ENCODE data around the gene PKD2. TPM values are rescaled to one million over a fixed set of nuclear protein-coding genes. Genes with fewer than 3 reads are reported as not detected.

PKD2 gene
- polyA plus RNA-seq, 1 donor from 2014 or later, result 54.8 TPM

DNA sequence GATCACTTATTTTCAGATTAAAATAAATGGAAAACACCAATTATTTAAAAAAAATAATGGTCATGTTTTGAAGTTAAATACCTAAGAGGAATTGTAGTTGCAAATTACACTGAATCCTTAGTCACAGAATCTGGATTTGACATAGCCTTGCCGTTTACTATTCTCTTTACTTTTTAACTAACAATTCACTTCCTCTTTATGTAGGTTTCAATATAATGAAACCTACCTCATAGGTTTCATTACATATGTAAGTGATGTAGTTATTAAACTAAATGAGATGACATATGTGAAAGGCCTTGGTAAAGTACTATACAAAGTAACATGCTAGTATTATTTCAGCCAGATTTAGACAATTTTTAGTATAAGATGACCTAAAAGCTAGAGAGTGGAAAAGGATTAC, 25.4 kb upstream of the PKD2 start:
- H3K9ac ChIP-seq (ENCODE audit: low read length), result no peak overlapping the region

GRCh38 chr4:87982446-87983010, 24.9 kb upstream of the PKD2 start:
- no peak overlapping the region for H3K4me2 ChIP-seq (ENCODE audit: low read length)
- H3K27ac ChIP-seq (ENCODE audit: low read length), result no peak overlapping the region
- no peaks in the 10 kb centered on the region for H3F3A ChIP-seq (ENCODE audit: insufficient read depth, low read length, poor library complexity, severe bottlenecking)
- H3K27me3 ChIP-seq (ENCODE audit: insufficient read depth, low read depth, low read length), result no peaks in the 10 kb centered on the region
- no peaks in the 10 kb centered on the region for H4K20me1 ChIP-seq (ENCODE audit: insufficient read depth)
- no peak overlapping the region for H3K4me3 ChIP-seq (ENCODE audit: low read length)
- H3K36me3 ChIP-seq (ENCODE audit: insufficient read depth, low read length), result no peaks in the 10 kb centered on the region
- H3K9me3 ChIP-seq (ENCODE audit: low read length), result no peaks in the 10 kb centered on the region
- H2AFZ ChIP-seq (ENCODE audit: low read depth, low read length), result no peak overlapping the region
- H3K79me2 ChIP-seq (replicated peaks; ENCODE audit: insufficient read depth, low read length), result no peaks in the 10 kb centered on the region
- TF ChIP-seq REST (IDR thresholded peaks at IDR 0.05; ENCODE audit: borderline replicate concordance) (no peak), SMC3 (conservative IDR thresholded peaks at IDR 0.05; ENCODE audit: poor library complexity) (no peak), TAF1 (IDR thresholded peaks at IDR 0.05; ENCODE audit: low read depth) (no peak), POLR2AphosphoS5 (IDR thresholded peaks at IDR 0.05) (no peak), MXI1 (conservative IDR thresholded peaks at IDR 0.05; ENCODE audit: poor library complexity, severe bottlenecking) (no peak), EP300 (conservative IDR thresholded peaks at IDR 0.05; ENCODE audit: poor library complexity, severe bottlenecking) (no peak), EZH2 (IDR thresholded peaks at IDR 0.05; ENCODE audit: borderline replicate concordance, insufficient read depth, low read length, poor library complexity, severe bottlenecking) (no peak), RAD21 (conservative IDR thresholded peaks at IDR 0.05) (no peak)
- TF ChIP-seq, protein P1, sequence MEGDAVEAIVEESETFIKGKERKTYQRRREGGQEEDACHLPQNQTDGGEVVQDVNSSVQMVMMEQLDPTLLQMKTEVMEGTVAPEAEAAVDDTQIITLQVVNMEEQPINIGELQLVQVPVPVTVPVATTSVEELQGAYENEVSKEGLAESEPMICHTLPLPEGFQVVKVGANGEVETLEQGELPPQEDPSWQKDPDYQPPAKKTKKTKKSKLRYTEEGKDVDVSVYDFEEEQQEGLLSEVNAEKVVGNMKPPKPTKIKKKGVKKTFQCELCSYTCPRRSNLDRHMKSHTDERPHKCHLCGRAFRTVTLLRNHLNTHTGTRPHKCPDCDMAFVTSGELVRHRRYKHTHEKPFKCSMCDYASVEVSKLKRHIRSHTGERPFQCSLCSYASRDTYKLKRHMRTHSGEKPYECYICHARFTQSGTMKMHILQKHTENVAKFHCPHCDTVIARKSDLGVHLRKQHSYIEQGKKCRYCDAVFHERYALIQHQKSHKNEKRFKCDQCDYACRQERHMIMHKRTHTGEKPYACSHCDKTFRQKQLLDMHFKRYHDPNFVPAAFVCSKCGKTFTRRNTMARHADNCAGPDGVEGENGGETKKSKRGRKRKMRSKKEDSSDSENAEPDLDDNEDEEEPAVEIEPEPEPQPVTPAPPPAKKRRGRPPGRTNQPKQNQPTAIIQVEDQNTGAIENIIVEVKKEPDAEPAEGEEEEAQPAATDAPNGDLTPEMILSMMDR (IDR thresholded peaks at IDR 0.05; ENCODE audit: poor library complexity, severe bottlenecking), result no peak
- H3K9ac ChIP-seq (ENCODE audit: low read length), result no peak overlapping the region
- no peaks in the 10 kb centered on the region for H3K9me2 ChIP-seq (ENCODE audit: insufficient read depth, low read length)

More for the DNA sequence above, 25.4 kb upstream of the PKD2 start:
- TF ChIP-seq RAD21 (conservative IDR thresholded peaks at IDR 0.05) (no peak), MXI1 (conservative IDR thresholded peaks at IDR 0.05; ENCODE audit: poor library complexity, severe bottlenecking) (no peak), POLR2AphosphoS5 (IDR thresholded peaks at IDR 0.05) (no peak)
- no peaks in the 10 kb centered on the region for H3K9me2 ChIP-seq (ENCODE audit: insufficient read depth, low read length)
- H3K4me2 ChIP-seq (ENCODE audit: low read length), result no peak overlapping the region
- no peaks in the 10 kb centered on the region for H4K20me1 ChIP-seq (ENCODE audit: insufficient read depth)
- no peak overlapping the region for H3K27ac ChIP-seq (ENCODE audit: low read length)
- no peak overlapping the region for H2AFZ ChIP-seq (ENCODE audit: low read depth, low read length)
- no peak overlapping the region for H3K4me3 ChIP-seq (ENCODE audit: low read length)
- H3K36me3 ChIP-seq (ENCODE audit: insufficient read depth, low read length), result no peaks in the 10 kb centered on the region
- no peaks in the 10 kb centered on the region for H3K27me3 ChIP-seq (ENCODE audit: insufficient read depth, low read depth, low read length)
- H3K79me2 ChIP-seq (replicated peaks; ENCODE audit: insufficient read depth, low read length), result no peaks in the 10 kb centered on the region
- no peaks in the 10 kb centered on the region for H3F3A ChIP-seq (ENCODE audit: insufficient read depth, low read length, poor library complexity, severe bottlenecking)
- H3K9me3 ChIP-seq (ENCODE audit: low read length), result no peaks in the 10 kb centered on the region

Data from neural cell (in vitro differentiated cells).